Measurements from ENCODE around the gene PODXL2.

GRCh38 chr3:127689266-127689860 is 60.4 kb downstream of the PODXL2 start:
- TF ChIP-seq POLR2AphosphoS5 (IDR thresholded peaks at IDR 0.05) (no peak), POLR2A (IDR thresholded peaks at IDR 0.05) (no peak)
- TF ChIP-seq, protein P1, sequence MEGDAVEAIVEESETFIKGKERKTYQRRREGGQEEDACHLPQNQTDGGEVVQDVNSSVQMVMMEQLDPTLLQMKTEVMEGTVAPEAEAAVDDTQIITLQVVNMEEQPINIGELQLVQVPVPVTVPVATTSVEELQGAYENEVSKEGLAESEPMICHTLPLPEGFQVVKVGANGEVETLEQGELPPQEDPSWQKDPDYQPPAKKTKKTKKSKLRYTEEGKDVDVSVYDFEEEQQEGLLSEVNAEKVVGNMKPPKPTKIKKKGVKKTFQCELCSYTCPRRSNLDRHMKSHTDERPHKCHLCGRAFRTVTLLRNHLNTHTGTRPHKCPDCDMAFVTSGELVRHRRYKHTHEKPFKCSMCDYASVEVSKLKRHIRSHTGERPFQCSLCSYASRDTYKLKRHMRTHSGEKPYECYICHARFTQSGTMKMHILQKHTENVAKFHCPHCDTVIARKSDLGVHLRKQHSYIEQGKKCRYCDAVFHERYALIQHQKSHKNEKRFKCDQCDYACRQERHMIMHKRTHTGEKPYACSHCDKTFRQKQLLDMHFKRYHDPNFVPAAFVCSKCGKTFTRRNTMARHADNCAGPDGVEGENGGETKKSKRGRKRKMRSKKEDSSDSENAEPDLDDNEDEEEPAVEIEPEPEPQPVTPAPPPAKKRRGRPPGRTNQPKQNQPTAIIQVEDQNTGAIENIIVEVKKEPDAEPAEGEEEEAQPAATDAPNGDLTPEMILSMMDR (IDR thresholded peaks at IDR 0.05), result no peak

Data from breast epithelium (tissue), 3 donors.